CD8-positive, alpha-beta memory T cell (primary cell): ENCODE results near the gene IGDCC3. TPM values are rescaled to one million over a fixed set of nuclear protein-coding genes. Genes with fewer than 3 reads are reported as not detected.

Source experiments
- CTCF ChIA-PET: fragments of 350-600 bp; sonication (Branson Sonifier 250); formaldehyde crosslinking; loops from one replicate; lab custom pipeline; 2021; ENCODE audit warnings: antibody characterized with exemption; lab: Charles Lee
- POLR2A ChIA-PET: fragments of 350-600 bp; sonication (Branson Sonifier 250); formaldehyde crosslinking; loops from one replicate; lab custom pipeline; 2021; ENCODE audit warnings: antibody characterized with exemption; lab: Charles Lee
- DNase-seq, 5 donors: peaks; one replicate each; pipeline versions ENCODE4 v3.0.0 to v3.0.0-alpha.2; 2020 to 2022; ENCODE audit warnings: mixed read lengths in 1 of 5
- H3K27ac ChIP-seq: one replicate; pipeline ENCODE4 v1.7.0; 2013; ENCODE audit warnings: low read depth, mild to moderate bottlenecking, low read length, moderate library complexity
- H3K27me3 ChIP-seq: 2 replicates; pipeline ENCODE4 v1.7.0; 2013; ENCODE audit warnings: low read length, mild to moderate bottlenecking; ENCODE audit not compliant: insufficient read depth, poor library complexity, severe bottlenecking
- H3K36me3 ChIP-seq: 2 replicates; pipeline ENCODE4 v1.7.0; 2013; ENCODE audit warnings: mild to moderate bottlenecking, low read length, moderate library complexity; ENCODE audit not compliant: insufficient read depth
- H3K4me1 ChIP-seq: 2 replicates; pipeline ENCODE4 v1.7.0; 2013; ENCODE audit warnings: mild to moderate bottlenecking, low read length, moderate library complexity; ENCODE audit not compliant: insufficient read depth
- H3K4me3 ChIP-seq: 2 replicates; pipeline ENCODE4 v1.7.0; 2013; ENCODE audit warnings: mild to moderate bottlenecking, low read length
- H3K9me3 ChIP-seq: 2 replicates; pipeline ENCODE4 v1.7.0; 2013; ENCODE audit warnings: mild to moderate bottlenecking, low read length
- H3K27ac Mint-ChIP-seq, 8 donors: one replicate each; pipeline ENCODE4 v1.8.0; 2020 to 2021; ENCODE audit warnings: mixed read lengths in 8 of 8, mild to moderate bottlenecking in 6 of 8, inconsistent platforms in 3 of 8, moderate library complexity in 3 of 8
- H3K27me3 Mint-ChIP-seq, 2 donors: one replicate each; pipeline ENCODE4 v1.8.0; 2020 to 2021; ENCODE audit warnings: mixed read lengths in 2 of 2, mild to moderate bottlenecking in 1 of 2, moderate library complexity in 1 of 2
- H3K36me3 Mint-ChIP-seq, 3 donors: one replicate each; pipeline ENCODE4 v1.8.0; 2020 to 2021; ENCODE audit warnings: mixed read lengths in 3 of 3, inconsistent platforms in 1 of 3, mild to moderate bottlenecking in 1 of 3
- H3K4me1 Mint-ChIP-seq, 3 donors: one replicate each; pipeline ENCODE4 v1.8.0; 2020 to 2021; ENCODE audit warnings: mixed read lengths in 3 of 3, inconsistent platforms in 1 of 3, mild to moderate bottlenecking in 1 of 3
- H3K4me3 Mint-ChIP-seq, 7 donors: one replicate each; pipeline ENCODE4 v1.8.0; 2020 to 2021; ENCODE audit warnings: mixed read lengths in 7 of 7, mild to moderate bottlenecking in 6 of 7, moderate library complexity in 4 of 7, inconsistent platforms in 2 of 7
- H3K9me3 Mint-ChIP-seq, 5 donors: one replicate each; pipeline ENCODE4 v1.8.0; 2020 to 2022; ENCODE audit warnings: mixed read lengths in 5 of 5, mild to moderate bottlenecking in 3 of 5, moderate library complexity in 2 of 5, inconsistent platforms in 1 of 5
- polyA plus RNA-seq: library from polyadenylated mRNA; unstranded; fragments of 300-500 nt; fragmentation: Illumina TruSeq; gene quantifications from one replicate; pipeline ENCODE4 v1.2.3, GENCODE V29; 2021
- total RNA-seq, 2 experiments: library from RNA; stranded (reverse); gene quantifications; one replicate each; pipeline ENCODE4 v1.2.3, GENCODE V29; 2021

IGDCC3 gene
- total and polyA plus RNA-seq, 3 experiments from 2014 or later: not detected

GRCh38 chr15:65342493-65342892 is 35.3 kb downstream of the IGDCC3 start:
- H3K27me3 ChIP-seq: peaks cover 5% of the 10 kb centered on the region

GRCh38 chr15:65339920-65340319 is 37.9 kb downstream of the IGDCC3 start:
- ChIA-PET POLR2A (no interaction called here), CTCF (interaction anchor here (0.6 kb wide), 1 partner anchor 34 kb away, joined by 3 read pairs; no protein-coding TSS in a partner anchor)
- no peaks in the 10 kb centered on the region for H3K9me3 ChIP-seq
- H3K4me3 Mint-ChIP-seq: no peak overlapping the region
- H3K27ac Mint-ChIP-seq: peak overlapping the region in 1 of 8 donors; percentile 43
- no peak for DNase-seq
- no peaks in the 10 kb centered on the region for H3K9me3 Mint-ChIP-seq
- no peaks in the 10 kb centered on the region for H3K36me3 Mint-ChIP-seq
- H3K27me3 ChIP-seq: peaks cover 5% of the 10 kb centered on the region
- H3K4me3 ChIP-seq: no peak overlapping the region
- no peaks in the 10 kb centered on the region for H3K4me1 ChIP-seq
- H3K27ac ChIP-seq: no peak overlapping the region
- peaks cover 8 to 24% of the 10 kb centered on the region in 2 donors for H3K27me3 Mint-ChIP-seq
- H3K4me1 Mint-ChIP-seq: peaks cover 0 to 2% (median 0%) of the 10 kb centered on the region in 3 donors
- H3K36me3 ChIP-seq: no peaks in the 10 kb centered on the region

More at GRCh38 chr15:65342493-65342892, 35.3 kb downstream of the IGDCC3 start:
- peaks cover 0 to 2% (median 0%) of the 10 kb centered on the region in 3 donors for H3K4me1 Mint-ChIP-seq
- H3K9me3 Mint-ChIP-seq: no peaks in the 10 kb centered on the region
- Histone ChIP-seq H3K36me3 (no peaks in the 10 kb centered on the region), H3K9me3 (no peaks in the 10 kb centered on the region), H3K4me3 (no peak overlapping the region), H3K27ac (no peak overlapping the region), H3K4me1 (no peaks in the 10 kb centered on the region)
- no peaks in the 10 kb centered on the region for H3K36me3 Mint-ChIP-seq
- DNase-seq: no peak
- peaks cover 7 to 34% of the 10 kb centered on the region in 2 donors for H3K27me3 Mint-ChIP-seq
- ChIA-PET CTCF (no interaction called here), POLR2A (no interaction called here)
- H3K27ac Mint-ChIP-seq: no peak overlapping the region
- H3K4me3 Mint-ChIP-seq: no peak overlapping the region

GRCh38 chr15:65339416-65339815 is 38.4 kb downstream of the IGDCC3 start:
- Mint-ChIP-seq H3K27me3 (peaks cover 8 to 24% of the 10 kb centered on the region in 2 donors), H3K4me3 (no peak overlapping the region), H3K9me3 (no peaks in the 10 kb centered on the region), H3K27ac (peak overlapping the region in 1 of 8 donors; percentile 43), H3K36me3 (no peaks in the 10 kb centered on the region), H3K4me1 (peaks cover 0 to 2% (median 0%) of the 10 kb centered on the region in 3 donors)
- DNase-seq: no peak
- Histone ChIP-seq H3K36me3 (no peaks in the 10 kb centered on the region), H3K9me3 (no peaks in the 10 kb centered on the region), H3K4me3 (no peak overlapping the region), H3K27me3 (peaks cover 5% of the 10 kb centered on the region), H3K4me1 (no peaks in the 10 kb centered on the region), H3K27ac (no peak overlapping the region)
- ChIA-PET CTCF (no interaction called here), POLR2A (no interaction called here)

DNA sequence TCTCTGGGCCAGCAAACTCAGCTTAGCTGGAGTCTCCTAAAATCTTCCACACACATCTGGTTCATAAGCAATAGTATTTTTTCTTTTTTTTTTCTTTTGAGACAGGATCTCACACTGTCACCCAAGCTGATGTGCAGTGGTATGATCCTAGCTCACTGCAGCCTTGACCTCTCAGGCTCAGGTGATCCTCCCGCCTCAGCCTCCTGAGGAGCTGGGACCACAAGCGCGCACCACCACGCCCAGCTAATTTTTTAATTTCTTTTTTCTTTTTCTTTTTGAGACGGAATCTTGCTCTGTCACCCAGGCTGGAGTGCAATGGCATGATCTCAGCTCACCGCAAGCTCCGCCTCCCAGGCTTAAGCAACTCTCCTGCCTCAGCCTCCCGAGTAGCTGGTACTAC is 39.0 kb downstream of the IGDCC3 start:
- CTCF ChIA-PET: interaction anchor here (1.3 kb wide), 1 partner anchor 20 kb away, joined by 5 read pairs; no protein-coding TSS in a partner anchor
- Mint-ChIP-seq H3K36me3 (no peaks in the 10 kb centered on the region), H3K4me1 (peaks cover 0 to 2% (median 0%) of the 10 kb centered on the region in 3 donors), H3K27ac (no peak overlapping the region), H3K4me3 (no peak overlapping the region), H3K27me3 (peaks cover 8 to 29% of the 10 kb centered on the region in 2 donors), H3K9me3 (no peaks in the 10 kb centered on the region)
- Histone ChIP-seq H3K27me3 (peaks cover 2% of the 10 kb centered on the region), H3K4me1 (no peaks in the 10 kb centered on the region), H3K9me3 (no peaks in the 10 kb centered on the region), H3K4me3 (no peak overlapping the region), H3K36me3 (no peaks in the 10 kb centered on the region), H3K27ac (no peak overlapping the region)
- DNase-seq: no peak
- POLR2A ChIA-PET: no interaction called here

DNA sequence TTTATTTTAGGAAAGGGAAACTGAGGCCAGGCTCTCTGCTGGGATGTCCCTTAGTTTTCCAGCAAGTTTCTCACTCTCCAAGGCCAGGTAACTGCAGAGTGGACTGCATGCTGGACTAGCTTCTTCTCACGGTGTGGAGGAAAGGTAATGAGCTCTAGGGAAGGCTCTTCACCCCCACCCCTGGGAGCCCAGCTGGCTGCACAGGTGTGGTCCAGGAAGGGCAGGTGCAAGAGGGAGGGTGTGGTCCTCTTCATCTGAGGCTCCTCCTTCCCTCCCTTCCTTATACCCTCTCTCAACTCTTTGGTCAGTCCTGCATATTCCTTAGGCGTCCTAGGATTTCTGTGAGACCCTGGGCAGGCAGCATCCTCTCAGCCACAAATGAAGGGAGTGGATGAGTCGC is 39.4 kb downstream of the IGDCC3 start:
- Mint-ChIP-seq H3K9me3 (no peaks in the 10 kb centered on the region), H3K27me3 (peaks cover 11 to 29% of the 10 kb centered on the region in 2 donors), H3K4me3 (no peak overlapping the region), H3K36me3 (no peaks in the 10 kb centered on the region), H3K27ac (no peak overlapping the region), H3K4me1 (peaks cover 0 to 2% (median 0%) of the 10 kb centered on the region in 3 donors)
- H3K4me3 ChIP-seq: no peak overlapping the region
- H3K9me3 ChIP-seq: no peaks in the 10 kb centered on the region
- POLR2A ChIA-PET: no interaction called here
- H3K27me3 ChIP-seq: no peaks in the 10 kb centered on the region
- no peaks in the 10 kb centered on the region for H3K4me1 ChIP-seq
- DNase-seq: no peak
- no peaks in the 10 kb centered on the region for H3K36me3 ChIP-seq
- no peak overlapping the region for H3K27ac ChIP-seq
- CTCF ChIA-PET: interaction anchor here (1.3 kb wide), 1 partner anchor 19 kb away, joined by 5 read pairs; no protein-coding TSS in a partner anchor

GRCh38 chr15:65337436-65338070 is 40.2 kb downstream of the IGDCC3 start:
- H3K36me3 ChIP-seq: no peaks in the 10 kb centered on the region
- CTCF ChIA-PET: interaction anchor here (1.3 kb wide), 1 partner anchor 18 kb away, joined by 5 read pairs; no protein-coding TSS in a partner anchor
- Mint-ChIP-seq H3K27ac (peak overlapping the region in 1 of 8 donors; percentile 29), H3K4me1 (peaks cover 0 to 2% (median 0%) of the 10 kb centered on the region in 3 donors), H3K27me3 (peaks cover 13 to 29% of the 10 kb centered on the region in 2 donors), H3K9me3 (no peaks in the 10 kb centered on the region), H3K4me3 (no peak overlapping the region), H3K36me3 (no peaks in the 10 kb centered on the region)
- H3K27me3 ChIP-seq: no peaks in the 10 kb centered on the region
- no peak overlapping the region for H3K4me3 ChIP-seq
- H3K27ac ChIP-seq: no peak overlapping the region
- DNase-seq: no peak
- no peaks in the 10 kb centered on the region for H3K4me1 ChIP-seq
- POLR2A ChIA-PET: no interaction called here
- H3K9me3 ChIP-seq: no peaks in the 10 kb centered on the region

- H3K27ac Mint-ChIP-seq: peak overlapping the region in 1 of 8 donors; percentile 29
- H3K27me3 Mint-ChIP-seq: peaks cover 13 to 29% of the 10 kb centered on the region in 2 donors
- Histone ChIP-seq H3K27me3 (no peaks in the 10 kb centered on the region), H3K4me1 (no peaks in the 10 kb centered on the region), H3K9me3 (no peaks in the 10 kb centered on the region), H3K27ac (no peak overlapping the region), H3K4me3 (no peak overlapping the region), H3K36me3 (no peaks in the 10 kb centered on the region)
- CTCF ChIA-PET: interaction anchor here (1.2 kb wide), 1 partner anchor 18 kb away, joined by 4 read pairs; no protein-coding TSS in a partner anchor
- no peak for DNase-seq
- no peaks in the 10 kb centered on the region for H3K9me3 Mint-ChIP-seq
- H3K36me3 Mint-ChIP-seq: no peaks in the 10 kb centered on the region
- H3K4me3 Mint-ChIP-seq: no peak overlapping the region
- H3K4me1 Mint-ChIP-seq: peaks cover 0 to 2% (median 0%) of the 10 kb centered on the region in 3 donors
- POLR2A ChIA-PET: no interaction called here
These were observed 41.0 kb downstream of the IGDCC3 start for GRCh38 chr15:65336493-65337435.
